ENCODE measurements around the gene EFCAB5.

The EFCAB5 gene

GRCh38 chr17:29958947-29959657, 17.7 kb downstream of the EFCAB5 start:
- no peaks in the 10 kb centered on the region for H3K27me3 ChIP-seq (replicated peaks; ENCODE audit: control insufficient read depth, insufficient read depth, low read length, poor library complexity, severe bottlenecking)
- no peak overlapping the region for H3K27ac ChIP-seq (ENCODE audit: insufficient read depth, low read length, poor library complexity, severe bottlenecking)
- no peaks in the 10 kb centered on the region for H3K36me3 ChIP-seq (ENCODE audit: control insufficient read depth, insufficient read depth, low read length)
- no peaks in the 10 kb centered on the region for H3K4me1 ChIP-seq (ENCODE audit: control insufficient read depth, insufficient read depth, low read length, poor library complexity, severe bottlenecking)
- H3K9me3 ChIP-seq (ENCODE audit: control insufficient read depth, low read length): no peaks in the 10 kb centered on the region
- DNase-seq: no peak
- no peak overlapping the region for H3K4me3 ChIP-seq (ENCODE audit: insufficient read depth, low read depth, low read length, poor library complexity, severe bottlenecking)

- Histone ChIP-seq H3K27me3 (replicated peaks; ENCODE audit: control insufficient read depth, insufficient read depth, low read length, poor library complexity, severe bottlenecking) (no peaks in the 10 kb centered on the region), H3K4me1 (ENCODE audit: control insufficient read depth, insufficient read depth, low read length, poor library complexity, severe bottlenecking) (no peaks in the 10 kb centered on the region), H3K4me3 (ENCODE audit: insufficient read depth, low read depth, low read length, poor library complexity, severe bottlenecking) (no peak overlapping the region), H3K36me3 (ENCODE audit: control insufficient read depth, insufficient read depth, low read length) (no peaks in the 10 kb centered on the region), H3K9me3 (ENCODE audit: control insufficient read depth, low read length) (no peaks in the 10 kb centered on the region), H3K27ac (ENCODE audit: insufficient read depth, low read length, poor library complexity, severe bottlenecking) (no peak overlapping the region)
- DNase-seq: no peak
Observed at GRCh38 chr17:29959658-29960337, 18.4 kb downstream of the EFCAB5 start.

GRCh38 chr17:29962656-29963055, 21.2 kb downstream of the EFCAB5 start:
- H3K36me3 ChIP-seq (ENCODE audit: control insufficient read depth, insufficient read depth, low read length): no peaks in the 10 kb centered on the region
- H3K27me3 ChIP-seq (replicated peaks; ENCODE audit: control insufficient read depth, insufficient read depth, low read length, poor library complexity, severe bottlenecking): no peaks in the 10 kb centered on the region
- DNase-seq: no peak
- H3K4me1 ChIP-seq (ENCODE audit: control insufficient read depth, insufficient read depth, low read length, poor library complexity, severe bottlenecking): no peaks in the 10 kb centered on the region
- H3K9me3 ChIP-seq (ENCODE audit: control insufficient read depth, low read length): no peaks in the 10 kb centered on the region
- H3K4me3 ChIP-seq (ENCODE audit: insufficient read depth, low read depth, low read length, poor library complexity, severe bottlenecking): no peak overlapping the region
- H3K27ac ChIP-seq (ENCODE audit: insufficient read depth, low read length, poor library complexity, severe bottlenecking): no peak overlapping the region

- H3K27me3 ChIP-seq (replicated peaks; ENCODE audit: control insufficient read depth, insufficient read depth, low read length, poor library complexity, severe bottlenecking): no peaks in the 10 kb centered on the region
- H3K36me3 ChIP-seq (ENCODE audit: control insufficient read depth, insufficient read depth, low read length): no peaks in the 10 kb centered on the region
- no peaks in the 10 kb centered on the region for H3K4me1 ChIP-seq (ENCODE audit: control insufficient read depth, insufficient read depth, low read length, poor library complexity, severe bottlenecking)
- H3K27ac ChIP-seq (ENCODE audit: insufficient read depth, low read length, poor library complexity, severe bottlenecking): no peak overlapping the region
- DNase-seq: no peak
- H3K4me3 ChIP-seq (ENCODE audit: insufficient read depth, low read depth, low read length, poor library complexity, severe bottlenecking): no peak overlapping the region
- no peaks in the 10 kb centered on the region for H3K9me3 ChIP-seq (ENCODE audit: control insufficient read depth, low read length)
Observed at GRCh38 chr17:29968271-29968670, 26.8 kb downstream of the EFCAB5 start.

GRCh38 chr17:29972277-29972676, 30.8 kb downstream of the EFCAB5 start:
- no peaks in the 10 kb centered on the region for H3K27me3 ChIP-seq (replicated peaks; ENCODE audit: control insufficient read depth, insufficient read depth, low read length, poor library complexity, severe bottlenecking)
- no peaks in the 10 kb centered on the region for H3K4me1 ChIP-seq (ENCODE audit: control insufficient read depth, insufficient read depth, low read length, poor library complexity, severe bottlenecking)
- H3K27ac ChIP-seq (ENCODE audit: insufficient read depth, low read length, poor library complexity, severe bottlenecking): no peak overlapping the region
- H3K4me3 ChIP-seq (ENCODE audit: insufficient read depth, low read depth, low read length, poor library complexity, severe bottlenecking): no peak overlapping the region
- no peaks in the 10 kb centered on the region for H3K9me3 ChIP-seq (ENCODE audit: control insufficient read depth, low read length)
- H3K36me3 ChIP-seq (ENCODE audit: control insufficient read depth, insufficient read depth, low read length): no peaks in the 10 kb centered on the region
- DNase-seq: no peak

GRCh38 chr17:29973005-29973404, 31.6 kb downstream of the EFCAB5 start:
- Histone ChIP-seq H3K4me3 (ENCODE audit: insufficient read depth, low read depth, low read length, poor library complexity, severe bottlenecking) (no peak overlapping the region), H3K4me1 (ENCODE audit: control insufficient read depth, insufficient read depth, low read length, poor library complexity, severe bottlenecking) (no peaks in the 10 kb centered on the region), H3K36me3 (ENCODE audit: control insufficient read depth, insufficient read depth, low read length) (no peaks in the 10 kb centered on the region), H3K9me3 (ENCODE audit: control insufficient read depth, low read length) (no peaks in the 10 kb centered on the region), H3K27ac (ENCODE audit: insufficient read depth, low read length, poor library complexity, severe bottlenecking) (no peak overlapping the region), H3K27me3 (replicated peaks; ENCODE audit: control insufficient read depth, insufficient read depth, low read length, poor library complexity, severe bottlenecking) (no peaks in the 10 kb centered on the region)
- no peak for DNase-seq

GRCh38 chr17:29977836-29978235, 36.4 kb downstream of the EFCAB5 start:
- Histone ChIP-seq H3K4me1 (ENCODE audit: control insufficient read depth, insufficient read depth, low read length, poor library complexity, severe bottlenecking) (no peaks in the 10 kb centered on the region), H3K27me3 (replicated peaks; ENCODE audit: control insufficient read depth, insufficient read depth, low read length, poor library complexity, severe bottlenecking) (no peaks in the 10 kb centered on the region), H3K36me3 (ENCODE audit: control insufficient read depth, insufficient read depth, low read length) (no peaks in the 10 kb centered on the region), H3K4me3 (ENCODE audit: insufficient read depth, low read depth, low read length, poor library complexity, severe bottlenecking) (no peak overlapping the region), H3K27ac (ENCODE audit: insufficient read depth, low read length, poor library complexity, severe bottlenecking) (no peak overlapping the region), H3K9me3 (ENCODE audit: control insufficient read depth, low read length) (no peaks in the 10 kb centered on the region)
- DNase-seq: no peak

- Histone ChIP-seq H3K4me1 (ENCODE audit: control insufficient read depth, insufficient read depth, low read length, poor library complexity, severe bottlenecking) (no peaks in the 10 kb centered on the region), H3K36me3 (ENCODE audit: control insufficient read depth, insufficient read depth, low read length) (no peaks in the 10 kb centered on the region), H3K27me3 (replicated peaks; ENCODE audit: control insufficient read depth, insufficient read depth, low read length, poor library complexity, severe bottlenecking) (no peaks in the 10 kb centered on the region), H3K27ac (ENCODE audit: insufficient read depth, low read length, poor library complexity, severe bottlenecking) (no peak overlapping the region), H3K9me3 (ENCODE audit: control insufficient read depth, low read length) (no peaks in the 10 kb centered on the region), H3K4me3 (ENCODE audit: insufficient read depth, low read depth, low read length, poor library complexity, severe bottlenecking) (no peak overlapping the region)
- DNase-seq: no peak
Observed at GRCh38 chr17:29980261-29980660, 38.8 kb downstream of the EFCAB5 start.

GRCh38 chr17:29982991-29983653, 41.7 kb downstream of the EFCAB5 start:
- Histone ChIP-seq H3K36me3 (ENCODE audit: control insufficient read depth, insufficient read depth, low read length) (no peaks in the 10 kb centered on the region), H3K27me3 (replicated peaks; ENCODE audit: control insufficient read depth, insufficient read depth, low read length, poor library complexity, severe bottlenecking) (no peaks in the 10 kb centered on the region), H3K9me3 (ENCODE audit: control insufficient read depth, low read length) (no peaks in the 10 kb centered on the region), H3K4me1 (ENCODE audit: control insufficient read depth, insufficient read depth, low read length, poor library complexity, severe bottlenecking) (no peaks in the 10 kb centered on the region), H3K27ac (ENCODE audit: insufficient read depth, low read length, poor library complexity, severe bottlenecking) (no peak overlapping the region), H3K4me3 (ENCODE audit: insufficient read depth, low read depth, low read length, poor library complexity, severe bottlenecking) (no peak overlapping the region)
- no peak for DNase-seq

GRCh38 chr17:29996458-29996857, 55.0 kb downstream of the EFCAB5 start:
- H3K27ac ChIP-seq (ENCODE audit: insufficient read depth, low read length, poor library complexity, severe bottlenecking): no peak overlapping the region
- no peak for DNase-seq
- no peak overlapping the region for H3K4me3 ChIP-seq (ENCODE audit: insufficient read depth, low read depth, low read length, poor library complexity, severe bottlenecking)
- no peaks in the 10 kb centered on the region for H3K27me3 ChIP-seq (replicated peaks; ENCODE audit: control insufficient read depth, insufficient read depth, low read length, poor library complexity, severe bottlenecking)
- no peaks in the 10 kb centered on the region for H3K36me3 ChIP-seq (ENCODE audit: control insufficient read depth, insufficient read depth, low read length)
- H3K9me3 ChIP-seq (ENCODE audit: control insufficient read depth, low read length): no peaks in the 10 kb centered on the region
- H3K4me1 ChIP-seq (ENCODE audit: control insufficient read depth, insufficient read depth, low read length, poor library complexity, severe bottlenecking): no peaks in the 10 kb centered on the region
